ENCODE data around the gene HIBADH. TPM values are rescaled to one million over a fixed set of nuclear protein-coding genes. Genes with fewer than 3 reads are reported as not detected.

The HIBADH gene
- total RNA-seq, 1 donor from 2014 or later: 25.3 TPM

DNA sequence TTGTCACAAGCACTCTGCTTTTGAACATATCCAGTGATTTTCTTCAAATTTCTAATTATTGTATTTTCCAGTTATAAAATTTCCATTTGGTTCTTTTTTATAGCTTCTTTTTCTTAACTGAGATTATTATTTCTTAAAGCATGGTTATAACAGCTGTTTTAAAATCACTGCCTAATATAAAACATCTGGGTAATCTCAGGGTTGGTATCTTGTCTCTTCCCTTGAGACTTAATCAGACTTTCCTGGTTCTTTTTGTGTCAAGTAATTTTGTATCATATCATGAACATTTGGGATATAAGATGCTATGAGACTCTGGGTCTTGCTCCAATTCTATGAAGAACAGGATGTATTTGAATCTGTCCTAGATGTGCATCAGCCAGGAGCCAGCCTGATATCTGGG is 93.6 kb downstream of the HIBADH start:
- Mint-ChIP-seq H3K4me1 (ENCODE audit: low read depth) (no peaks in the 10 kb centered on the region), H3K4me3 (ENCODE audit: low read depth) (no peak overlapping the region), H3K27ac (no peak overlapping the region), H3K27me3 (no peaks in the 10 kb centered on the region), H3K9me3 (ENCODE audit: low read depth) (peaks cover 20% of the 10 kb centered on the region), H3K36me3 (ENCODE audit: insufficient read depth) (peaks cover 18% of the 10 kb centered on the region)
- DNase-seq (ENCODE audit: low spot score, unreplicated experiment): no peak
- TF ChIP-seq, protein P1, sequence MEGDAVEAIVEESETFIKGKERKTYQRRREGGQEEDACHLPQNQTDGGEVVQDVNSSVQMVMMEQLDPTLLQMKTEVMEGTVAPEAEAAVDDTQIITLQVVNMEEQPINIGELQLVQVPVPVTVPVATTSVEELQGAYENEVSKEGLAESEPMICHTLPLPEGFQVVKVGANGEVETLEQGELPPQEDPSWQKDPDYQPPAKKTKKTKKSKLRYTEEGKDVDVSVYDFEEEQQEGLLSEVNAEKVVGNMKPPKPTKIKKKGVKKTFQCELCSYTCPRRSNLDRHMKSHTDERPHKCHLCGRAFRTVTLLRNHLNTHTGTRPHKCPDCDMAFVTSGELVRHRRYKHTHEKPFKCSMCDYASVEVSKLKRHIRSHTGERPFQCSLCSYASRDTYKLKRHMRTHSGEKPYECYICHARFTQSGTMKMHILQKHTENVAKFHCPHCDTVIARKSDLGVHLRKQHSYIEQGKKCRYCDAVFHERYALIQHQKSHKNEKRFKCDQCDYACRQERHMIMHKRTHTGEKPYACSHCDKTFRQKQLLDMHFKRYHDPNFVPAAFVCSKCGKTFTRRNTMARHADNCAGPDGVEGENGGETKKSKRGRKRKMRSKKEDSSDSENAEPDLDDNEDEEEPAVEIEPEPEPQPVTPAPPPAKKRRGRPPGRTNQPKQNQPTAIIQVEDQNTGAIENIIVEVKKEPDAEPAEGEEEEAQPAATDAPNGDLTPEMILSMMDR (IDR thresholded peaks at IDR 0.05; ENCODE audit: unreplicated experiment): no peak

GRCh38 chr7:27567266-27567665 is 95.4 kb downstream of the HIBADH start:
- Mint-ChIP-seq H3K4me1 (ENCODE audit: low read depth) (no peaks in the 10 kb centered on the region), H3K27ac (no peak overlapping the region), H3K27me3 (no peaks in the 10 kb centered on the region), H3K36me3 (ENCODE audit: insufficient read depth) (peaks cover 27% of the 10 kb centered on the region), H3K4me3 (ENCODE audit: low read depth) (no peak overlapping the region), H3K9me3 (ENCODE audit: low read depth) (peaks cover 27% of the 10 kb centered on the region)
- TF ChIP-seq, protein P1 (IDR thresholded peaks at IDR 0.05; ENCODE audit: unreplicated experiment): no peak
- no peak for DNase-seq (ENCODE audit: low spot score, unreplicated experiment)

DNA sequence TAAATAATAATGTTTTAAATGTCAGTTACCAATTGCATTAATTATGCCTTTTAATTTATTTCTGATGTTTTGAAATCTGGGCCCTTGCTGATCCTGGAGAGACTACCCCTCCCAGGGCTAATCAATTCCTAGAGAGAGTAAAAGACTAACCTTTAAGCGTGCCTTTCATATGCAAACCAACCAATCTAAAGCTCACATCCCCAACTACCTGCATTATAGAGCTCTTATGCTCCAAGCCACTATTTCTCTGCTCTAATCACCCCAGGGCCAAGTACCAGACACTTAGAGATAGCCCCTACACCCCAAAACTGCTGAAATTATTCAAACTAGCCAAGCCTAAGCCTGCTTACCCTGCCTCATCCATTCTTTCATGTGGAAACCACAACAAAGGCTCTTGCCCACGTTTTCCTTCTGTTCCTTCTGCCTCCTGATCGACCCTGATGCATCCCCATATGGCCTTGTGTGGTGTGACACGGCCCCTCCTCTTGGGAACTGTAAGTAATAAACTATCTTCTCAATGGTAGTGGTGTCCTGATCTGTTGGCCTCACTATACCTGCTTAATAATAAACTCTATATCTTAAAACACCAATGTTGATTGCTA is 97.7 kb downstream of the HIBADH start:
- Mint-ChIP-seq H3K9me3 (ENCODE audit: low read depth) (peaks cover 27% of the 10 kb centered on the region), H3K27ac (no peak overlapping the region), H3K27me3 (no peaks in the 10 kb centered on the region), H3K36me3 (ENCODE audit: insufficient read depth) (peaks cover 30% of the 10 kb centered on the region), H3K4me1 (ENCODE audit: low read depth) (no peaks in the 10 kb centered on the region), H3K4me3 (ENCODE audit: low read depth) (no peak overlapping the region)
- TF ChIP-seq, protein P1 (IDR thresholded peaks at IDR 0.05; ENCODE audit: unreplicated experiment): no peak
- DNase-seq (ENCODE audit: low spot score, unreplicated experiment): no peak

DNA sequence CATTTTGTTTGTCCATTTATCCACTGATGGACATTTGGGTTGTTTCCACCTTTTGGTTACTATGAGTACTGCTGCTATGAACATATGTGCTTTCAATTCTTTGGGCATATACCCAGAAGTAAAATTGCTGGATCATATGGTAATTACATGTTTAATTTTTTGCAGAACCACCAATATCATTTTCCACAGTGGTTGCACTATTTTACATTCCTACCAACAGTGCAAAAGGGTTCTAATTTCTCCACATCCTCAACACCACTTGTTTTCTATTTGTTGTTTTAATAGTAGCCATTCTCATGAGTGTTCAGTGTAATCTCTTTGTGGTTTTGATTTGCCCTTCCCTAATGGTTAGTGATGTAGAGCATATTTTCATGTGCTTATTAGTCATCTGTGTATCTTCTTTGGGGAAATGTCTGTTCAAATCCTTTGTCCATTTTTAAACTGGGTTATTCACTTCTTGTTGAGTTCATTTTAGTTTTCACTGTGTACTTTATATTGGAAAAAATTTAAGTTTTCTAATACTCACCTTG is 101.9 kb downstream of the HIBADH start:
- DNase-seq (ENCODE audit: low spot score, unreplicated experiment): no peak
- Mint-ChIP-seq H3K4me3 (ENCODE audit: low read depth) (no peak overlapping the region), H3K9me3 (ENCODE audit: low read depth) (peaks cover 25% of the 10 kb centered on the region), H3K4me1 (ENCODE audit: low read depth) (no peaks in the 10 kb centered on the region), H3K36me3 (ENCODE audit: insufficient read depth) (peaks cover 25% of the 10 kb centered on the region), H3K27ac (no peak overlapping the region), H3K27me3 (no peaks in the 10 kb centered on the region)
- TF ChIP-seq, protein P1 (IDR thresholded peaks at IDR 0.05; ENCODE audit: unreplicated experiment): no peak

- TF ChIP-seq, protein P1 (IDR thresholded peaks at IDR 0.05; ENCODE audit: unreplicated experiment): no peak
- Mint-ChIP-seq H3K4me3 (ENCODE audit: low read depth) (no peak overlapping the region), H3K27ac (no peak overlapping the region), H3K27me3 (no peaks in the 10 kb centered on the region), H3K9me3 (ENCODE audit: low read depth) (peaks cover 7% of the 10 kb centered on the region), H3K4me1 (ENCODE audit: low read depth) (peaks cover 3% of the 10 kb centered on the region), H3K36me3 (ENCODE audit: insufficient read depth) (peaks cover 3% of the 10 kb centered on the region)
- DNase-seq (ENCODE audit: low spot score, unreplicated experiment): no peak
Observed at GRCh38 chr7:27555670-27556069, 107.0 kb downstream of the HIBADH start.

Data from progenitor cell of endocrine pancreas (in vitro differentiated cells).